Cardiac fibroblast (primary cell): ENCODE measurements around the gene BGLAP.

Experiments
- DNase-seq, 2 donors: peaks; one replicate each; pipeline versions ENCODE4 v3.0.0 to v3.0.0-alpha.2; 2010; ENCODE audit warnings: low read depth in 2 of 2
- H3K4me3 ChIP-seq, 2 donors: replicated peaks in 1 of 2; 1 replicate in 1 of 2; 2 replicates in 1 of 2; pipeline ENCODE4 v1.5.1; 2011; ENCODE audit warnings: low read depth in 2 of 2, low read length in 2 of 2, mild to moderate bottlenecking in 2 of 2, moderate library complexity in 1 of 2
- TF ChIP-seq, protein P1 (sequence below): IDR thresholded peaks from one replicate; pipeline ENCODE4 v1.5.1; 2011; ENCODE audit warnings: low read depth, mild to moderate bottlenecking, low read length, inconsistent platforms

The BGLAP gene

GRCh38 chr1:156282479-156283222 lies 40.7 kb downstream of the BGLAP start, which contains the start of gene SMG5:
Gene SMG5 (minus strand): TSS chr1:156282825. CDS start chr1:156282680, 145 bp downstream.
- TF ChIP-seq, protein P1, sequence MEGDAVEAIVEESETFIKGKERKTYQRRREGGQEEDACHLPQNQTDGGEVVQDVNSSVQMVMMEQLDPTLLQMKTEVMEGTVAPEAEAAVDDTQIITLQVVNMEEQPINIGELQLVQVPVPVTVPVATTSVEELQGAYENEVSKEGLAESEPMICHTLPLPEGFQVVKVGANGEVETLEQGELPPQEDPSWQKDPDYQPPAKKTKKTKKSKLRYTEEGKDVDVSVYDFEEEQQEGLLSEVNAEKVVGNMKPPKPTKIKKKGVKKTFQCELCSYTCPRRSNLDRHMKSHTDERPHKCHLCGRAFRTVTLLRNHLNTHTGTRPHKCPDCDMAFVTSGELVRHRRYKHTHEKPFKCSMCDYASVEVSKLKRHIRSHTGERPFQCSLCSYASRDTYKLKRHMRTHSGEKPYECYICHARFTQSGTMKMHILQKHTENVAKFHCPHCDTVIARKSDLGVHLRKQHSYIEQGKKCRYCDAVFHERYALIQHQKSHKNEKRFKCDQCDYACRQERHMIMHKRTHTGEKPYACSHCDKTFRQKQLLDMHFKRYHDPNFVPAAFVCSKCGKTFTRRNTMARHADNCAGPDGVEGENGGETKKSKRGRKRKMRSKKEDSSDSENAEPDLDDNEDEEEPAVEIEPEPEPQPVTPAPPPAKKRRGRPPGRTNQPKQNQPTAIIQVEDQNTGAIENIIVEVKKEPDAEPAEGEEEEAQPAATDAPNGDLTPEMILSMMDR = no peak
- H3K4me3 ChIP-seq = peak within 1 kb of the TSS; percentile 87 to 90
- DNase-seq = peak; percentile 99

DNA sequence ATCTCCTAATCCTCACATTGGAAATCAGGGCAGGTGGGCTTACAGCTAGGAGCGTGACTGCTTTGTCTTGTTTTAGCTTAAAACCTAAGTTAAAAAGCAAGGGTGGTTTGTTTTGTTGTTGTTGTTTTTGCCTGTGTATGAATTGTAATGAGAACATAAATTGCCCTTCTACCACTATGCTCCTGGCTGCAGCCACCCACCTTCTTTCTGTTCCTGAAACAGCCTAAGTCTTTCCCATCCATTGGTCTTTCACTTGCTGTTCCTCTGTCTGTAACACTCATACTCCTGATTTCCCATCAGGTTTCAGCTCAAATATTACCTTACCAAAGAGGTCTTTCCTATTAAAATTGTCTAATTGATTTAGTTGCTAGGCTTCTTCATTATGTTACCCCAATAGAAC lies 41.5 kb downstream of the BGLAP start:
- TF ChIP-seq, protein P1 = no peak
- H3K4me3 ChIP-seq = peak overlapping the region; percentile 87 to 90
- DNase-seq = no peak

- H3K4me3 ChIP-seq = peak within 1 kb of the TSS; percentile 87 to 90
- no peak for DNase-seq
- TF ChIP-seq, protein P1 = no peak
Measured at GRCh38 chr1:156284112-156284511, 42.1 kb downstream of the BGLAP start, which contains the start of gene TMEM79. Gene TMEM79 (plus strand): TSS chr1:156284325. CDS start chr1:156285227, 902 bp downstream.

- TF ChIP-seq, protein P1 = no peak
- H3K4me3 ChIP-seq = no peak overlapping the region
- peak in 1 of 2 donors; percentile 17 for DNase-seq
Measured at GRCh38 chr1:156284757-156285156, 42.8 kb downstream of the BGLAP start.

DNA sequence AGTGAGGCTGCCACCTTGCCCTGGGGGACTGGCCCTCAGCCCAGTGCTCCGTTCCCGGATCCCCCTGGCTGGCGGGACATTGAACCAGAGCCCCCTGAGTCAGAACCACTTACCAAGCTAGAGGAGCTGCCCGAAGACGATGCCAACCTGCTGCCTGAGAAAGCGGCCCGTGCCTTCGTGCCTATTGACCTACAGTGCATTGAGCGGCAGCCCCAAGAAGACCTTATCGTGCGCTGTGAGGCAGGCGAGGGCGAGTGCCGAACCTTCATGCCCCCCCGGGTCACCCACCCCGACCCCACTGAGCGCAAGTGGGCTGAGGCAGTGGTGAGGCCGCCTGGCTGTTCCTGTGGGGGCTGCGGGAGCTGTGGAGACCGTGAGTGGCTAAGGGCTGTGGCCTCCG lies 43.5 kb downstream of the BGLAP start:
- no peak for DNase-seq
- TF ChIP-seq, protein P1 = no peak
- H3K4me3 ChIP-seq = no peak overlapping the region

DNA sequence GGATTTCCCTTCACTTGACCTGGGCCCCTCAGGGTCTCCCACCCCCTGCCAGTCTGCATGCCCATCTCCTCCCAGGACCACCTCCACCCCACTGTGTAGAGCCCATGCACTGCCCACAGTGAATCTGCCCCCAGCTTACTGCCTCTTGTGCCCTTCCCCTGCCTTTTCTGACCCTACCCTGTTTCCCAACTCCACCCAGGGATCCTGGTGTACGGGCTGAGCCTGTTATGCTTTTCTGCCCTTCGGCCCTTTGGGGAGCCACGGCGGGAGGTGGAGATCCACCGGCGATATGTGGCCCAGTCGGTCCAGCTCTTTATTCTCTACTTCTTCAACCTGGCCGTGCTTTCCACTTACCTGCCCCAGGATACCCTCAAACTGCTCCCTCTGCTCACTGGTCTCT lies 44.1 kb downstream of the BGLAP start:
- no peak overlapping the region for H3K4me3 ChIP-seq
- TF ChIP-seq, protein P1 = no peak

GRCh38 chr1:156289857-156290256 lies 47.9 kb downstream of the BGLAP start:
- no peak for DNase-seq
- no peak overlapping the region for H3K4me3 ChIP-seq
- TF ChIP-seq, protein P1 = no peak

More for the DNA sequence above, 44.1 kb downstream of the BGLAP start:
- no peak for DNase-seq
